NCI-H1436 treated with DMSO at 0.1 percent for 48 hours (cell line): ENCODE data around the gene TXNDC5.

Experiments
- DNase-seq: peaks from one replicate; lab custom pipeline; 2025; lab: John Stamatoyannopoulos, UW

TXNDC5 gene

DNA sequence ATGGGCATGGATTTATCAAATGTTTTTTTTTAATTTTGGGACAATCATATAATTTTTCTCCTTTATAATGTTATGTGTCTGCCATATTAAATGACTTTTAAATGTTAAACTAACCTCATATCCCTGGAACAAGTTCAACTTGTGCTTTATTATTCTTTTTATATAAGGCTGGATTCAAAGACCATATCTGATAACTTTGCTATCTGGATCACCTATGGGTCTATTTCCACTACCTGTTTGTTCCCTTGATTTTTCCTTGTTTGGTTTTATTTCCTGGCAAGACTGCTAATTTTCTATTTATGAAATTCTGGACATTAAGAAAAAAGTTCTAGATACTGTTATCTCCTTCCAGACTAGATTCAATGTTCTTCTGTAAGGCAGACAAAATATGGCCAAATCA lies 58.8 kb downstream of the TXNDC5 start:
- no peak for DNase-seq

DNA sequence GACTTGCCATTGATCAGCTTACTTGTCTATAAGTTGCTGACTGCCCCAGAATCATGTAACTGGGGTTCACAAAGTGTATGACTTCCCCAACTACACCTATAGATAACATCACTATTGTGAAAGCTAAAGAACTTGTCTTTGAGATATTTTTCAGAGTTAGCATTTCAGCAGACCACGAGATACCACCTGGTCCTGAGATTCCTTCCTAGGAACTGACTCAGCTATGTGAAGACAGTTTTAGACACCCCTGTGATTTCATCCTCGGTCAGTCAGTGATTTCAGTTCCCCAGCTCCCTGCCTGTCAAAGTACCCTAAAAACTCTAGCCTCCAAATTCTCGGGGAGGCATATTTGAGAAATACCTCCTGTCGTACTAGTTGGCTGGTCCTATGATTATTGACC lies 62.4 kb downstream of the TXNDC5 start:
- no peak for DNase-seq

DNA sequence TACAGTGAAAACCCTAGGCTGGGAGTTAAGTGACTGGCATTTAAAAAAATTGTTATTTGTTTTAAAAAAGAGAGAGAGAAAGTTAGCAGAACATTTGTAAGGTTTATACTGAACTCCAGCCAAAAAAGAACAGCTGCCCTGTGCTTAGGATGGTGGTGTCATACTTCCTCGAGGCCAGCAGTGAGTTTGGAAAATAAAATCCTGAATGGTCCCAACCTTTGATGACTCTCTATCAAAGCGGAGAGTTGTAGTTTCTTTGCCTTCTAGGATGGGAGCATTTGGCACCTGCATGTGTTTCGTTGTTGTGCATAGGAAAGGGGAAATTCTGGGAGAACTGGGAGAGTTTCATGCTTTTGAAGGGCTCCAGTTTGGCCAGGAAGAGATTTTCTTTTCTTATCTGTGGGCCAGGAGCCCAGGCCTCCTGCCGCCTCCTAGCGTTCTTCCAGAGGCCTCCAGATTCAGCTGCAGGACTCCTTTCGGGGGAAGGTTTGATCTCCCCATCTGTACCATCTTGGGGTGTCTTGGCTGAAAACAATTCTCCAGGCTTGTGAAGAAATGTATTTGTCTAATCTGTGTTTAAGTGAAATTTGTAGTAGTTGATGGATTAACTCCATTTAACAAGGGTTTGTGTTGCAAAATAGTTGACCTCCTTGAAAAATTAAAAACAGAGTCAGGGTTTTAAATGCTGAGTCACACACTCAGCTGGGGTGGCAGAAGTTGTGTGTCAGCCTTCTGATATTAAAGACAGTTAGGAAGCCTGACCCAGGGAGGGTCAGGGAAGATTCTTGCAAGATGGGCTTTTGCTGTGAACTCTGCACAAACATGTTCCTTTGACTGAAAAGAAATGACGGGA lies 63.4 kb downstream of the TXNDC5 start:
- DNase-seq: no peak

DNA sequence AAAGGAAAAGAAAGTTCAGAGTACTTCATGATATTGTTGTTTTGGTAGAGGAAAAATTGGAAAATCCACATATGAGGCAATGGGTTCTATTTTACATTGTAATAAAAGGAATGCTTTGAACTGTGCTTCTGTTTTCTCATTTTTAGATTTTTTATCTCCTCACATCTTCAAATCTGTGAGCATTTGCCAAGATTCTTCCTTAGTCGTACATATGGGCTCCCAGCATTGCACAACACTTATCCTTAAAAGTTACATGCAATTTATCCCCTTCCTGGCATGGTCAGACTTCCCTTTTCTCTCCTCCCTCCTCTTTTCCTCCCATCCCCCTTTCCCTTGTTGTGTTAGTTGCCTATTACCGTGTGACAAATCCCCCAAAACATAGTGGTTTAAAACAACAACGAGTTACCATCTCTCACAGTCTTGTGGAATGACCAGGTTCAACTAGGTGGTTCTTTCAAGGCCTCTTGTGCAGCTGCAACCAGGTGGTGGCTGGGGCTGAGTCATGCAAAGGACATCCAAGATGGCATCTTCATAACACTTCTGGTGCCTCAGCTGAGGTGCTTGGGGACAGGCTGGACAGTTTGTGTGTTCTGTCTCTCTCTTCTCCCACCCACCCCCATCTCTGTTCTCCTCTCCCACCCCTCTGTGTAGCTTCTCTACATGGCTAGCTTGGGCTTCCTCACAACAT lies 68.7 kb downstream of the TXNDC5 start:
- no peak for DNase-seq

DNA sequence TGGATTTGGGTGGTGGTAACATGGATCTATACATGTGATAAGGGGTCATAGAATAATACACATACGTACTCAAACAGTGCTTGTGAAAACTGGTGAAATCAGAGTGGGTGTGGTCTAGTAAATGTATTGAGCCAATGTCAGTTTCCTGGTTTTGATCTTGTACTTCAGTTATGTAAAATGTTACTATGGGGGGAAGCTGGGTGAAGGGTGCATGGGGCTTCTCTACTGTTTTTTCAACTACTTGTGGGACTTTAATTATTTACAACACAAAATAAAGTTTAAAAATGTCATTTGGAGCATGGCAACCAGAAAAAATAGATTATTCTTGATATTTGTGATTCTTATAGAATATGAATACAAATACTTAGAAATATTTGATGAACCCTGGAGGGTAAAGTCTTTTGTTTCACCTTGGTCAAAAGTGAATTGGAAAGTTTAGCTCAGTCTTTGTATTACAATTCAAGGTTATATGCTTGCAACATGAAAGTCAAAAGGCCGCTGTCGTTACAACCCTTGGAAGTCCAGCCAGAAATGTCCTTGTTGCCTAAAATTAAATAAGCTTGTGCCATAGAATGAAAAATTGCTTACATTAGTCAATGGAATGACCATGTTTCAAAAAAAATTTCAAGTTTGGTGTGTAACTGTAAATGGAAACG lies 74.1 kb downstream of the TXNDC5 start:
- no peak for DNase-seq

DNA sequence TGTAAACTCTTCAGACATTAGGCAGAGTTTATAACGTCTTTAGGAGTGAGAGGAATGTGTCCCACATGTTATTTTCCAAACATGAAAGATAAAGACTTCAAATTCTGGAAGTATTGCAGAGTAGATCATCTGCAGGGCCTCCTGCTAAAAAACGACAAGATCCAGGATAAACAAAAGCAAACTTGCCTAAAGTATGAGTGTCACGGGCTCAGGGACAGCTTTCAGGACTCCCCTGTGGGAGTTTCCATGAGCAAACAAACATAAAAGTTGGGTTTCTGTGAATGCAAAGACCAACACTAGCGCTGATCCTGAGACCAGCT lies 76.9 kb downstream of the TXNDC5 start:
- no peak for DNase-seq

DNA sequence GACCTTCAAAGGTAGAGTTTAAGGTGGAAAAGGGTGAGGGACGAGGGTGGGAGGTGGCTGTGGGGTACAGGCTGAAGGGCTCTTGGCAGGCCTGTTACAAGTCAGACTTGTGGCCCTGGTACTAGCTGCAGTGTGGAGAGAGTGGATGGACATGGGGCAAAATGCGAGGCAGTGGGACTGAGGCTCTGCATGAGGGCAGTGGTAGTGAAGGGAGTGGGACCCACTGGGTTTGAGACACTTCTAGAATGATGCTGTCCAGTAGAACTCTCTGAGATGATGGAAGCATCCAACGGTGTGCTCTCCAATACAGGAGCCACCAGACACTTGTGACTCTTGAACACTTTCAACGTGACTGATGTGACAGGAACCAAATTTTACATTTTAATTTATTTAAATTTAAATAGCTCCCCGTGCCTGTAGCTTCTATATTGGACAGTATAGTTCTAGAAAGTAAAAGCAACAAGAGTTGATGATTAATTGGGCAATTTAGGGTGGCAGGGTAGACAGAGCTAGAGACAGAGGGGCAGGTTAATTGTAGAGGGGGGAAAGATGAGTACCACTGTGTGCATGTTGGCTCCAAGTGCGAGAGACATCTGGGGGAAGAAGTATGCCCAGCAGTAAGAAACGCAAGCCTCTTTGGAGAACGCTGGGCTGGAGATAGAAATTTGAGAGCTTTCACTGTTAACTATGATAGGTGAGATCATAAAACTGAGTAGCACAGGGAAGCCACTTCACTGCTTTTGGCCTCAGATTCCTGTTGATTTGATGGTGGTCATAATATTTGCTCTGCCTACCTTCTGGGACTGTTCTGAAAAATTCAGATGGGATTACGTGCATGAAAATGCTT lies 77.5 kb downstream of the TXNDC5 start:
- no peak for DNase-seq
